ENCODE results near the gene RCL1. TPM values are rescaled to one million over a fixed set of nuclear protein-coding genes. Genes with fewer than 3 reads are reported as not detected.
"Not testable (repeated sequence)": the region's sequence is repeated elsewhere in the genome, so short reads cannot be mapped to it uniquely, and the experiment has no call there.

The RCL1 gene
- polyA plus RNA-seq, 3 donors from 2014 or later, result 13.6 to 31.3 (median 17.0) TPM

DNA sequence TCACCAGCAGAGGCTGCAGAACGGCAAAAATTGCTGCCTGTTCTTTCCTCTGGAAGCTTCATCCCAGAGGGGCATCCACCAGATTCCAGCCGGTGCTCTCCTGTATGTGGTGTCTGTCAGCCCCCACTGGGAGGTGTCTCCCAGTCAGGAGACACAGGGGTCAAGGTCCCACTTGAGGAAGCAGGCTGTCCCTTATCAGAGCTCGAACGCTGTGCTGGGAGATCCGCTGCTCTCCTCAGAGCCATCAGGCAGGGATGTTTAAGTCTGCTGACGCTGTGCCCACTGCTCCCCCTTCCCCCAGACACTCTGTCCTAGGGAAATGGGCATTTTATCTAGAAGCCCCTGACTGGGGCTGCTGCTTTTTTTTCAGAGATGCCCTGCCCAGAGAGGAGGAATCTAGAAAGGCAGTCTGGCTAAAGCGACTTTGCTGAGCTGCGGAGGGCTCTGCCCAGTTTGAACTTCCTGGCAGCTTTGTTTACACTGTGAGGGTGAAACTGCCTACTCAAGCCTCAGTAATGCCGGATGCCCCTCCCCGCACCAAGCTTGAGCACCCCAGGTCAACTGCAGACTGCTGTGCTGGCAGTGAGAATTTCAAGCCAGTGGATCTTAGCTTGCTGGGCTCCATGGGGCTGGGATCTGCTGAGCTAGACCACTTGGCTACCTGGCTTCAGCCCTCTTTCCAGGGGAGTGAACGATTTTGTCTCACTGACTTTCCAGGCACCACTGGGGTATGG, 108.8 kb downstream of the RCL1 start:
- peak; percentile 20 to 35 (median 32) for DNase-seq
- Mint-ChIP-seq H3K9me3 (peaks cover 28 to 47% (median 37%) of the 10 kb centered on the region in 6 donors), H3K4me3 (peak overlapping the region; percentile 57 to 70 (median 66)), H3K4me1 (peaks cover 14% of the 10 kb centered on the region in 2 donors), H3K27ac (peak overlapping the region; percentile 58 to 85 (median 72)), H3K36me3 (peaks cover 6 to 32% (median 30%) of the 10 kb centered on the region in 3 donors)
- not testable (repeated sequence) for H3K27me3 Mint-ChIP-seq (ENCODE audit: low read depth in 3 of 3)

DNA sequence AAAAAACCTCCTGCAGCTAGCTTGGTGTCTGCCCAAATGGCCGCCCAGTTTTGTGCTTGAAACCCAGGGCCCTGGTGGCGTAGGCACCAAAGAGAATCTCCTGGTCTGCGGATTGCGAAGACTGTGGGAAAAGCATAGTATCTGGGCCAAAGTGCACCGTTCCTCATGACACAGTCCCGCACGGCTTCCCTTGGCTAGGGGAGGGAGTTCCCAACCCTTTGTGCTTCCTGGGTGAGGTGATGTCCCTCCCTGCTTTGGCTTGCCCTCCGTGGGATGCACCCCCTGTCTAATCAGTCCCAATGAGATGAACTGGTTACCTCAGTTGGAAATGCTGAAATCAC, 109.4 kb downstream of the RCL1 start:
- Mint-ChIP-seq H3K9me3 (peaks cover 25 to 43% (median 34%) of the 10 kb centered on the region in 6 donors), H3K27ac (peak overlapping the region in 5 of 6 donors; percentile 60 to 85 (median 75)), H3K4me3 (peak overlapping the region in 4 of 5 donors; percentile 2 to 70 (median 66)), H3K4me1 (peaks cover 14% of the 10 kb centered on the region in 2 donors), H3K36me3 (peaks cover 6 to 32% (median 30%) of the 10 kb centered on the region in 3 donors), H3K27me3 (ENCODE audit: low read depth in 3 of 3) (peaks cover 1 to 4% (median 2%) of the 10 kb centered on the region in 3 donors)
- no peak for DNase-seq

- no peak for DNase-seq
- H3K36me3 Mint-ChIP-seq, result peaks cover 6 to 15% (median 15%) of the 10 kb centered on the region in 3 donors
- peaks cover 8 to 19% (median 13%) of the 10 kb centered on the region in 6 donors for H3K9me3 Mint-ChIP-seq
- H3K4me1 Mint-ChIP-seq, result peaks cover 14% of the 10 kb centered on the region in 2 donors
- no peak overlapping the region for H3K4me3 Mint-ChIP-seq
- no peak overlapping the region for H3K27ac Mint-ChIP-seq
- peaks cover 0 to 1% (median 0%) of the 10 kb centered on the region in 3 donors for H3K27me3 Mint-ChIP-seq (ENCODE audit: low read depth in 3 of 3)
These were observed 111.8 kb downstream of the RCL1 start for GRCh38 chr9:4904322-4905134.

DNA sequence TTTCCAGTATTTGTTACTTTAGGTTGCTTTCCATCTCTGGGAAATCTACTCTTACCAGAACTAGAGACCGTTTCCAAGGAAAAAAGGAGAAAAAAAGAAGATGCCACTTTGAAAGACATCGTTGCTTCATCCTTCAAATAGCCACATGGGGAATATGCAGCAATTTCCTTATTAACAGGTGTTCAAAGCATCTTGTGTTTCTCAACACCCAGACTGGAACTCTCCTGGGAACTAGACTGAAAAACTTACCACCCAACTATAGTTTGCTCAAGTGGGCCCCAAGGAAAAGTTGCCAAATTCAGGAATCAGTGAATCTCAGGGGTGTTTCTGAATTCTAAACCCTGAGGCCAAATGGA, 112.4 kb downstream of the RCL1 start:
- Mint-ChIP-seq H3K36me3 (peaks cover 6 to 11% (median 10%) of the 10 kb centered on the region in 3 donors), H3K4me1 (peaks cover 14% of the 10 kb centered on the region in 2 donors), H3K27ac (no peak overlapping the region), H3K27me3 (ENCODE audit: low read depth in 3 of 3) (peaks cover 0 to 1% (median 0%) of the 10 kb centered on the region in 3 donors), H3K4me3 (no peak overlapping the region), H3K9me3 (peaks cover 3 to 13% (median 7%) of the 10 kb centered on the region in 6 donors)
- DNase-seq, result no peak

Other genes with a start within 250 kb of the RCL1 start
- gene PLPP6, start 130.7 kb upstream of the RCL1 start, polyA plus RNA-seq, result 1 to 10 TPM in 2 of 3 donors, not detected in 1; 1.9 to 3.4 TPM
- 1 to 10 TPM in 1 of 3 donors, under 1 TPM in 1, not detected in 1; 0.49 to 1.3 TPM for gene SPATA6L, start 126.5 kb upstream of the RCL1 start, polyA plus RNA-seq
- 10 to 100 TPM in 2 of 3 donors, 1 to 10 TPM in 1; 8.4 to 11.6 (median 11.0) TPM for gene CDC37L1, start 113.4 kb upstream of the RCL1 start, polyA plus RNA-seq
- gene AK3, start 51.7 kb upstream of the RCL1 start, polyA plus RNA-seq, result 10 to 100 TPM; 36.0 to 41.2 (median 37.2) TPM
- 10 to 100 TPM in 1 of 3 donors, 1 to 10 TPM in 2; 5.7 to 14.7 (median 6.8) TPM for gene JAK2, start 192.3 kb downstream of the RCL1 start, polyA plus RNA-seq